KOPT-K1 (cell line): Measurements from ENCODE around the gene PDHX.

ENCODE experiments used
- H3K27ac ChIP-seq: fragments of 200-600 bp; sonication (generic); 2 replicates; pipeline ENCODE4 v1.5.1; 2016; ENCODE audit warnings: antibody characterized with exemption, mild to moderate bottlenecking, low read depth, low read length; ENCODE audit not compliant: poor library complexity, severe bottlenecking
- H3K36me3 ChIP-seq: fragments of 200-600 bp; sonication (generic); 2 replicates; pipeline ENCODE4 v1.5.1; 2017; ENCODE audit warnings: antibody characterized with exemption, mild to moderate bottlenecking, low read length, moderate library complexity; ENCODE audit not compliant: insufficient read depth
- H3K9me3 ChIP-seq: fragments of 200-600 bp; sonication (generic); 2 replicates; pipeline ENCODE4 v1.5.1; 2017; ENCODE audit warnings: antibody characterized with exemption, low read length, mild to moderate bottlenecking; ENCODE audit not compliant: insufficient read depth, poor library complexity, severe bottlenecking

The PDHX gene

GRCh38 chr11:34984514-34984913 lies 68.1 kb downstream of the PDHX start:
- peaks cover 10% of the 10 kb centered on the region for H3K36me3 ChIP-seq
- no peaks in the 10 kb centered on the region for H3K9me3 ChIP-seq

DNA sequence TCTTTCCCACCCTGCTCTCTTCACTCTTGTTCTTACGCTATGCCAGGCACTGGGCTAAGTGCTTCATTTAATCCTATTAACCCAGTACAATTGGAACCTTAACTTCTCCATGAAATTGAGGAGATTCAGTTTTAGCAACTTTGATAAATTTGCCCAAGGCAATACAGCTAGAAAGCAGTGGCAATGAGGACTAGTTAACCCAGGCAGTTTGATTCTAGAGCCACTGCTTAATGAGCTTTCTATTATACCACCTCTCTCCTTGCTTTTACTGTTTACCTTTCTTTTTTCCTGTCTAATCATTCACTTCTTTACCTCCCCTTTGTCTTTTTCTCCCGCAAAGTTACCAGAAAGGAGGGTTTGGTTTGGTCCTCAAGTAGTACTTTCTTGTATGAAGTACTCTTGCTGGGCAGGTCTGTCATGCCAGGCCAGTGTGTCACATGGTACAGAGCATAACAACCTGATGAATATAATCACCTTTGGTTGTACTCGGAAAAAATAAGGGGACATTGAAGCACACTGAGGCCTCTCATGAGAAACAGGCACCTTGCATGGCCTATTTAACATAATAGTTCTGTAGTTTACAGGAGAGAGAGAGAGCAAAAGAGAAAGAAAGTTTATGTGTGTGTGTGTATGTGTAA lies 70.6 kb downstream of the PDHX start:
- Histone ChIP-seq H3K27ac (no peak overlapping the region), H3K9me3 (no peaks in the 10 kb centered on the region), H3K36me3 (peaks cover 10% of the 10 kb centered on the region)

More at GRCh38 chr11:34984514-34984913, 68.1 kb downstream of the PDHX start:
- H3K27ac ChIP-seq: no peak overlapping the region

DNA sequence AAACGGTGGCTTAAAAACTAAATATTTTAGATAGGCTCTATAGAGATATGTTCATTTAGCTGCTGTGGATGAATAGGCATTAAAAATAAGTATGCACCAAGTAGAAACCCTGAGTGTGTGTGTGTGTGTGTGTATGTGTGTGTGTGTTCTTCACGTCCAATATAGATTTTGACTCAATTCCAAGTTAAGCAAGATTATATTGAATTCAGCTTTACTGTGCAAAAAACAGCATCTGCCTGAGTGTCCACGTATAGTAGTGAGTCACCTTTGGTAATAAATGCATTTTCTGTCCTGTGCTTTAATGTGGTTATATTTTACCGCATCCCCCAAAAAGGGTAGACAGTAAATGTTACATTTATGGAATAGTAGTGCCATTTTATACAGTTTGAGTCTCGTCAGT lies 71.2 kb downstream of the PDHX start:
- Histone ChIP-seq H3K36me3 (peaks cover 10% of the 10 kb centered on the region), H3K9me3 (no peaks in the 10 kb centered on the region), H3K27ac (no peak overlapping the region)

GRCh38 chr11:34988294-34989255 lies 72.2 kb downstream of the PDHX start:
- Histone ChIP-seq H3K27ac (no peak overlapping the region), H3K9me3 (no peaks in the 10 kb centered on the region), H3K36me3 (peaks cover 10% of the 10 kb centered on the region)

DNA sequence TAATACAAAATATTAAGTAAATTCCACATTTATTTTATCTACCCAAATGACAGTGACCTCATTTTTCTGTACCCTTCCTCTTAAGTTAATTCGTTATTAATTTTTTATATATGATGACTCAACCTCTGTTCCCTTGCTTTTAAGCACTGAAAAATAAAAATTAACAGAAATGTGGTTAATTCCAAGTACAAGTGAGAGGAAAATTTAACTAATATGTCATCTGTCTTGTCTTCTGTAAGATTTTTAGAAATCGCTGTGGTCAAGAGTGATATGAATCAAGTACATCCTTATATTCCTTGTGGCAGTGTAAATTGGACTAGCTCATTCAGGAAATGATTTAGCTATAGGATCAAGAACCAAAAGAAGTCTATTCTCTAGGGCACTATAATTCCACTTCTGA lies 74.5 kb downstream of the PDHX start:
- Histone ChIP-seq H3K36me3 (peaks cover 3% of the 10 kb centered on the region), H3K9me3 (no peaks in the 10 kb centered on the region), H3K27ac (no peak overlapping the region)

DNA sequence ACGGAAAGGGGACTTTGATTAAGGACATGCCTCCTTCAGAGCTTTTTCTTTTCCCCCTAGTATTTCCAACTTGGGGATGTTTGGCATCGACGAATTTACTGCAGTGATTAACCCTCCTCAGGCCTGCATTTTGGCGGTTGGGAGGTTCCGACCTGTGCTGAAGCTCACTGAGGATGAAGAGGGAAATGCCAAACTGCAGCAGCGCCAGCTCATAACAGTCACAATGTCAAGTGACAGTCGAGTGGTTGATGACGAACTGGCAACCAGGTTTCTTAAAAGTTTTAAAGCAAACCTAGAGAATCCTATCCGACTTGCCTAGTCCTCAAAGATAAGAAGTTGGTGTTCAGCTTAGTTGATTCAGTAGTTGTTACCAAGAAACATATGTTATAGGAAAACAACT lies 78.4 kb downstream of the PDHX start:
- no peak overlapping the region for H3K27ac ChIP-seq
- no peaks in the 10 kb centered on the region for H3K9me3 ChIP-seq
- peaks cover 3% of the 10 kb centered on the region; the same call in 1 of the 2 replicates for H3K36me3 ChIP-seq

GRCh38 chr11:34996958-34997357 lies 80.5 kb downstream of the PDHX start:
- Histone ChIP-seq H3K9me3 (no peaks in the 10 kb centered on the region), H3K36me3 (peaks cover 3% of the 10 kb centered on the region; the same call in 1 of the 2 replicates), H3K27ac (no peak overlapping the region)

GRCh38 chr11:34997952-34998528 lies 81.6 kb downstream of the PDHX start:
- Histone ChIP-seq H3K9me3 (no peaks in the 10 kb centered on the region), H3K36me3 (0 out of 2 replicates have a peak, but pooled peaks cover 3% of the 10 kb centered on the region), H3K27ac (no peak overlapping the region)

GRCh38 chr11:34999453-34999852 lies 83.0 kb downstream of the PDHX start:
- H3K36me3 ChIP-seq: 0 out of 2 replicates have a peak, but pooled peaks cover 3% of the 10 kb centered on the region
- no peaks in the 10 kb centered on the region for H3K9me3 ChIP-seq
- no peak overlapping the region for H3K27ac ChIP-seq

- no peak overlapping the region for H3K27ac ChIP-seq
- H3K9me3 ChIP-seq: no peaks in the 10 kb centered on the region
- no peaks in the 10 kb centered on the region for H3K36me3 ChIP-seq
These were observed 86.8 kb downstream of the PDHX start for GRCh38 chr11:35003186-35003585.

DNA sequence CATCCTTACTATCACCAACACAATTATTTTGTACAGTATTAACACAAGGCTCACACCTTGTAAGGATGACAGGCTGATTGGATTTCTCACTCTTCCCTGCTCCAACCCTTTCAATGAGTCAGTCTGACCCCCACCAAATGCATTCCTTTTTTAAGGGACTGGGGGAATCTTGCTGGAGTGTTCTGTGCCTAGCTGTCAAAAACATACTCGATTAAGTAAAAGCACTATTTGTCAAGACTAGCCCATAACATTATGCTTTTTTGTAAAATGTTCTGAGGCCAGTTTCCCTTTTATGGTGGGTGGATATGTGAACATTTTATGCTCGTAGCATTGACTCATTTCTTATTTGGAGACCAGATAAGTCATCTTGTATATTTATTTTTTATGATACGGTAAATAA lies 87.2 kb downstream of the PDHX start:
- Histone ChIP-seq H3K9me3 (no peaks in the 10 kb centered on the region), H3K27ac (no peak overlapping the region), H3K36me3 (no peaks in the 10 kb centered on the region)

GRCh38 chr11:35005141-35005780 lies 88.8 kb downstream of the PDHX start:
- no peak overlapping the region for H3K27ac ChIP-seq
- H3K9me3 ChIP-seq: no peaks in the 10 kb centered on the region
- H3K36me3 ChIP-seq: no peaks in the 10 kb centered on the region

DNA sequence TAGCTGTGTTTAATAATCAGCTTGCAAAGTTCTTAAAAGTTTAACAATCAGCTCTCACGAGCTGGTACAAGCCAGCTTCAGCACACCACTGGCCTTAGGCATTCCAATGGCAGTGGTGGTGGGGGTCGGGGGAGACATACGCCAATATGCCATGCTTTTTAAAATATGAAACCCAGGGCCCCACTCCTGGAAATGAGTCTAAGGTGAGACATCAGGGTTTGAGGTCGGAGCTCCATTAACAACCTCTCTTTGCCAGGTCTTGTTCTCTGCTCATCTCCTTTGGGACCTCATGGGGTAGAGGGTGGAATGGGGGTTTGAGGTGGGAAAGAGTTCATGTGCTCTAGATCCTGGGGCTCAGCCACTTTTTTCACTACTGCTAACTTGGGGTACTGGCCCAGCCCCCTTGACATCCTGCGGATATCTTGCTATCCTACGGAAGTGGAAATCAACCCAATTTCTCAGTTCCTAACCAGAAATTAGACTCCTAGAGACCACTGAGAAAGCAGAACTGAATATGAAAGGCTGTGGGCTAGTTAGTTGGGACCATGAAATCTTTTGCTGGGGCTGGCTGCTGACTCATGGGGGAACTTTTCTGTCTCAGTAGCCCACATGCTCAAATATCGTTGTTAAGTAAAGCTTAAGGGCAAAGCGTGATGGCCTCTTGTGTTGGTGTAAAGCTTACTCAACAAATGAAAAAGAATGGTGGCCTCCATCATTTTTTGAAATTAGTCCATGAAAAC lies 90.1 kb downstream of the PDHX start:
- Histone ChIP-seq H3K9me3 (no peaks in the 10 kb centered on the region), H3K36me3 (no peaks in the 10 kb centered on the region), H3K27ac (no peak overlapping the region)

DNA sequence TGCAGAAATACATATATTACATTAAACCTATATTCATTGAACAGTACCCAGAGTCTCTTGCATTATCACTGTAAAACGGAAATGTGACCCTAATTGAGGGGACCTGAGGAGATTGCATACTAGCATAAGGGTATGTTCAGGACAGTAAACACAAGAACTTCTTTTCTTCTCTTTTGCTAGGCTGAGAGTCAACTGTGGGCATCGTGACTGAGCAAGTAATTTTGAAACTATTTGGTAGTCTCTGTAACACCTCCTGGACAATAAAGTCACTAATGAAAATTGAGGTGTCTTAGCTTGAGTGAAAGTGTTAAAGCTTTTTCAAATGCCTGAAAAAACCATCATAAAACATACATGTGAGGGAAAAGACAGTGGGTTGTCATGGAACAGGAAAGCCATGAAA lies 90.9 kb downstream of the PDHX start:
- H3K36me3 ChIP-seq: no peaks in the 10 kb centered on the region
- no peaks in the 10 kb centered on the region for H3K9me3 ChIP-seq
- no peak overlapping the region for H3K27ac ChIP-seq
